Erythroblast (primary cell): Measurements from ENCODE around the gene NEUROG1.

Experiments used
- GATA1 ChIP-seq: IDR thresholded peaks from 2 replicates; pipeline ENCODE4 v1.6.1; 2011; ENCODE audit warnings: low read depth, mild to moderate bottlenecking, control low read depth, low read length, moderate library complexity
- POLR2A ChIP-seq: IDR thresholded peaks from 2 replicates; pipeline ENCODE4 v1.6.1; 2011; ENCODE audit warnings: mild to moderate bottlenecking, low read length

DNA sequence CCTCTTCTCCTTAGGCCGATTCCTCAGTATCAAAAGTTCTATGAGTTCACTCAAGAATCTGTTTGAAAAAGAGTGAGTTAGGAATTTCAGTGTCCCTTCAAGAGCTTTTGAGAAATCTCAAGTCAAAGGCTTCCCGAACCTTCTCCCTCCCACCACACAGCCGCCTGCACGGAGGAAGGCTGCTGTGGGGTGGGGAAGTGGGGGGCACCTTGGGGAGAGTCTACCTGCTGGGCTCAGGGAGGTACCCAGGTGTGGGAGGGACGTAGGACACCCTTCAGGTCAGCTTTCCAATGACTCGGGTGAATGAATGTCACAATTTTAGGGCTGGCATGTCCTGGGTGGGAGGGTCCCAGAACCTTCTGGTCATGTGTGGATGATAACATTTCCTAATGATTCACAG is 25.5 kb upstream of the NEUROG1 start:
- TF ChIP-seq POLR2A (no peak), GATA1 (no peak)
